Stimulated activated naive CD8-positive, alpha-beta T cell treated with anti-CD3 and anti-CD28 coated beads, Interleukin-15, Interleukin-2, amounts not matched to agents 100 ng/mL and 50 ng/mL, for 24 hours (primary cell): Measurements from ENCODE around the gene CLSTN3.

Experiments used
- H3K27ac Mint-ChIP-seq: one replicate; pipeline ENCODE4 v1.8.0; 2021; ENCODE audit warnings: mild to moderate bottlenecking, mixed read lengths
- H3K27me3 Mint-ChIP-seq: one replicate; pipeline ENCODE4 v1.8.0; 2021; ENCODE audit warnings: mixed read lengths
- H3K36me3 Mint-ChIP-seq: one replicate; pipeline ENCODE4 v1.8.0; 2021; ENCODE audit warnings: low read depth, mixed read lengths
- H3K4me1 Mint-ChIP-seq: one replicate; pipeline ENCODE4 v1.8.0; 2021; ENCODE audit warnings: low read depth, mixed read lengths
- H3K4me3 Mint-ChIP-seq: one replicate; pipeline ENCODE4 v1.8.0; 2021; ENCODE audit warnings: mild to moderate bottlenecking, mixed read lengths
- H3K9me3 Mint-ChIP-seq: one replicate; pipeline ENCODE4 v1.8.0; 2021; ENCODE audit warnings: mixed read lengths

Gene CLSTN3

DNA sequence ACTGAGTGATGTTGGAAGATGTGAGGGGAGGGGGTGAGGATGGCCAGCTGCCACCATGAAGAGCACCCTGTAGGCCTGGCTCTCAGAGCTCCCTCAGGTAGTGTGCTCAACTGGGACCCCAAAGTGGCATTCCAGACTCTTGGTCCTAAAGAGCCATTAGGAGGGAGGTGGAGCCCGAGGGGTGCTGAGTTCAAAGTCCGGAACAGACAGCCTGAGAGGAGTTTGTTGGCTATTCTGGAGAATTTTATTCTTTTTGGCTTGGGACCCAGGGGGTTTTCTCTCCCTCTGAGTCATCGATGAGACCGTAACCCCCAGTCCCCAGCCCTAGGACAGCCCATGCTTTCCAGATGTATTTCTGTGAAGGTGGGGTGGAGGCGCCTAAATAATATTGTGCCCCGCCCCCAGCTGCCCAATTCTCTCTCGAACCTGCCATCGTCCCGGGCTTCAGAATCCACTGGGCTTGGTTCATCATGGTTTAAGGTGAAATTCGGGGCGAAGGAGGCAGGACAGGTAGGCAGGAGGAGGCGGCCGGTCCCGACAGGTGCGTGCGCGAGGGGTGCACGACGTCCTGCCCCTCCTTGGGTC, 792 bp upstream of the CLSTN3 start:
- no peaks in the 10 kb centered on the region for H3K9me3 Mint-ChIP-seq
- no peak overlapping the region for H3K27ac Mint-ChIP-seq
- peaks cover 35% of the 10 kb centered on the region for H3K4me1 Mint-ChIP-seq
- H3K4me3 Mint-ChIP-seq, result peak overlapping the region; percentile 90
- H3K36me3 Mint-ChIP-seq, result no peaks in the 10 kb centered on the region
- H3K27me3 Mint-ChIP-seq, result no peaks in the 10 kb centered on the region

DNA sequence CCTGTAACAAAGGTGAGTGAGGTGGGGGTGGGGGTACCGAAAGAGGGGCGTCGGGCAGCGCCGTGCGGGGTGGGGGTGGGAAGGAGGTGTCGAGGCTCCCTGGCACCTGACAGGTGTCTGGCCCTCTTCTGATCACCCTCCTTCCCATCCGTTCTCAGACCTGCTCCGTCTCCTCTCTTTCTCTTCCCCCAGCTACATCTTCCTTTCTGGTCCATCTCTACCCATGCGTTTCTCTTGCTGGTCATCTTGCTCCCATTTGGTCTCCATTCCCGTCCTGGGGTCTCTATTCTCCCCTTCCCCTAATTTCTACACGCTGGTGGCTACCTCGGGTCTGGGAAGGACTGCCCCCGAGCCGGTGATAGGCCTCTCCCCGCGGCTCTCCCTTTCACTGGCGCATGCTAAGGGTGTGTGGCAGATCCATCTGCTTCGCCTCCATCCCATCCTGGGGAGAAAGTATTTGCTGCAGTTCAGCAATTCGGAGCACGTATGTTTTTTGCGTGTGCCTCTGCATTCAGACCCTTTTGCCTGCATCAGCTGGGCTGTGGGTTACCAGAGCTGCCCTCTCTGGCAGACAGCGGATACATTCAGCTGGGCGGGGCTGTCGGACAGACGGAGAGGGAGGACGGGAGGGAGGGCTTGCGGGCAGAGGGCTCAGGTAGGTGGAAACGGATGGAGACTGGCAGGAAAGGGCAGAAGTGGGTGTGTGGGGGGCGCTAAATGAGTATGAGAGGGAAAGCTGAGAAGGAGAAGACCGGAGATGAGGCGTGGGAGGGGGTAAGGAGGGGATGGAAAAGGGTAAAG, 730 bp downstream of the CLSTN3 start:
- Mint-ChIP-seq H3K36me3 (peaks cover 8% of the 10 kb centered on the region), H3K4me1 (peaks cover 35% of the 10 kb centered on the region), H3K27ac (peak overlapping the region; percentile 91), H3K4me3 (peak overlapping the region; percentile 90), H3K27me3 (no peaks in the 10 kb centered on the region), H3K9me3 (no peaks in the 10 kb centered on the region)

DNA sequence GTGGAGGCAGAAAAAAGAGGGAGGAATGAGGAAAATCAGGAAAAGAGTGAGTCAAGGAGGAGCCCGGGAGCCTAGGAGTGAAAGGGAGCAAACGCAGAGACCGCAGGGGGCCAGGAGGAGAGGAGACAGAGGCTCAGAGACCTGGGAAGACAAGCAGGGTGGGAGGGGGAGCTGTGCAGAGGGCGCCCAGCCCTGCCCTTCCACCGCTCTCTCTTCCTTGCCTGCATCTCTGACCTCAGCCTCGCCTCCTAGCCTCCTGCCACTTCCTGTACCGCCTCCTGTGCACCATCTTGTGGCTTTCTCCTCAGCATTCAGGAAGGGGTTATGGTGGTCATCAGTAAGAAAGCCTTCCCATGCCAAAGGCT, 1.3 kb downstream of the CLSTN3 start:
- Mint-ChIP-seq H3K27me3 (no peaks in the 10 kb centered on the region), H3K9me3 (no peaks in the 10 kb centered on the region), H3K4me1 (peaks cover 35% of the 10 kb centered on the region), H3K4me3 (peak overlapping the region; percentile 90), H3K36me3 (peaks cover 11% of the 10 kb centered on the region), H3K27ac (peak overlapping the region; percentile 91)

DNA sequence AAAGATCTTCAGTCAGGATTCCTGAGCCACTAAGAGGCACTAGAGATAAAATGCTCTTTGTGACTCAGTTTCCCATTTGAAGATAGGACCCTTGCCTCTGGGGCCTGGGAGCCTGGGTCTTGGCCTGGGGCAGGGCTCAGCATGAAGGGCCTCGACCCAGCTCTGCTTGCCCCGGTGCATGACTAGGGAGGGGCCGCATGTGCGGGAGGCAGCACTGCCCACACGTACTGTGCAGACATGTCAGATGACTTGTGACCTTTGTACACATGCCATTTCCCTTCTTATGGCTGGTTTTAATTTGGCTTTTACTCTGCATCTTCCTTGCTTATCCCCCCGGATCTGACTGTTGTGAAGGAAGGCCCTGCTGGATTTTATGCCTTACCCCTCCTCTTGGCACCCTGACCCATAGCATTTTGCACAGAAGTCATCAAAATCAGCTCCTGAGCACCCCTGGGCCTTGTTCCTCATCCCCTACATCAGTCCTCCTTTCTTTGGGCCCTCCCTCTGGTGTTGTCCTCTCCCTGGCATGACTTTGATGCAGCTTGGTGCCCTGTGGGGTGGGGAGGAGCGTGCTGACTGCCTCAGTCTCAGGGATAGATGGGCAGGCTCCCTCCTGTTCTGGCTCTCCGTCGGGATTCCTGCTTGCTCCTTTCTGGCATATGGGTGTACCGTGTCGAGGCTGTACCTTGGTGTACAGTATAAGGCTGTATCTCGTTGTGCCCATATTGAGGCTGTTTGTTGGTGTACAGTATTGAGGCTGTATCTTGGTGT, 4.4 kb downstream of the CLSTN3 start:
- H3K36me3 Mint-ChIP-seq, result peaks cover 35% of the 10 kb centered on the region
- no peaks in the 10 kb centered on the region for H3K27me3 Mint-ChIP-seq
- H3K27ac Mint-ChIP-seq, result no peak overlapping the region
- H3K4me3 Mint-ChIP-seq, result no peak overlapping the region
- H3K9me3 Mint-ChIP-seq, result no peaks in the 10 kb centered on the region
- peaks cover 29% of the 10 kb centered on the region for H3K4me1 Mint-ChIP-seq

DNA sequence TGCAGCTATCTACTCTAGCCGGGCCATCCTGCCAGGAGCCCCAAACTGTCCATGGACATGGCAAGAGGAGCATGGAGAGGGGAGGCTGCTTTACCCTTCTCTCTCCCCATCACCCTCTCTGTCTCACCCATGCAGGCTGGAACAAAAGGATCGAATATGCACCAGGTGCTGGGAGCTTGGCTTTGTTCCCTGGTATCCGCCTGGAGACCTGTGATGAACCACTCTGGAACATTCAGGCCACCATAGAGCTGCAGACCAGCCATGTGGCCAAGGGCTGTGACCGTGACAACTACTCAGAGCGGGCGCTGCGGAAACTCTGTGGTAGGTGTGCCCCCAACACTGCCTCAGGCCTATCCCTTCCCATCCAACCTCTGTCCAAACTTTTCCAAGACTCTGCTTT, 5.9 kb downstream of the CLSTN3 start:
- no peak overlapping the region for H3K27ac Mint-ChIP-seq
- H3K27me3 Mint-ChIP-seq, result no peaks in the 10 kb centered on the region
- H3K36me3 Mint-ChIP-seq, result peaks cover 42% of the 10 kb centered on the region
- peaks cover 17% of the 10 kb centered on the region for H3K4me1 Mint-ChIP-seq
- H3K4me3 Mint-ChIP-seq, result no peak overlapping the region
- H3K9me3 Mint-ChIP-seq, result no peaks in the 10 kb centered on the region

DNA sequence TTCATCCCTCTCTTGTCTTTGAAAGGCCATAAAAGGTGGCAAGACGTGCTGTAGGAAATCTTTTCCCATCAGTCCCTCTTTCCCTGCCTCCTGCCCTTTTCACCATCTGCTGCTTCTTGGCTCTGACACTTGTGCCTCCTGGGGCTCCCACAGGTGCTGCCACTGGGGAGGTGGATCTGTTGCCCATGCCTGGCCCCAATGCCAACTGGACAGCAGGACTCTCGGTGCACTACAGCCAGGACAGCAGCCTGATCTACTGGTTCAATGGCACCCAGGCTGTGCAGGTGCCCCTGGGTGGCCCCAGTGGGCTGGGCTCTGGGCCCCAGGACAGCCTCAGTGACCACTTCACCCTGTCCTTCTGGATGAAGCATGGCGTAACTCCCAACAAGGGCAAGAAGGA, 6.5 kb downstream of the CLSTN3 start:
- H3K4me1 Mint-ChIP-seq, result peaks cover 11% of the 10 kb centered on the region
- peaks cover 47% of the 10 kb centered on the region for H3K36me3 Mint-ChIP-seq
- H3K9me3 Mint-ChIP-seq, result no peaks in the 10 kb centered on the region
- H3K4me3 Mint-ChIP-seq, result no peak overlapping the region
- H3K27ac Mint-ChIP-seq, result no peak overlapping the region
- no peaks in the 10 kb centered on the region for H3K27me3 Mint-ChIP-seq

DNA sequence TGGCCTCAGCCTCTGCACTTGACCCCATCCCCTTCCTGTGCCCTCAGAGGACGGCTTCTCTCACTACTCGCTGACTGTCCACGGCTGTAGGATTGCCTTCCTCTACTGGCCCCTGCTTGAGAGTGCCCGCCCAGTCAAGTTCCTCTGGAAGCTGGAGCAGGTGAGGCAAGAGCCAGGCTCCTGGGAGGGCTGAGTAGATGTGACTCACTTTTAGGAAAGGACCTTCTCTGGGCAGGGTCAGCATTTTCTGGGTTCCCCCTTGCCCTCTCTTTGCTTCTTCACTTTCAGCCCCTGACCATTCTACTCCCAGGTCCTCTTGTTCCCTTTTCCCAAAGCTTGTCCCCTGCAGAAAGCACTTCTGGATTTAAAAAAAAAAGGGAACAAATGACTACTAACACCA, 7.7 kb downstream of the CLSTN3 start:
- Mint-ChIP-seq H3K9me3 (no peaks in the 10 kb centered on the region), H3K4me1 (no peaks in the 10 kb centered on the region), H3K36me3 (peaks cover 53% of the 10 kb centered on the region), H3K27ac (peak overlapping the region; percentile 24), H3K27me3 (no peaks in the 10 kb centered on the region), H3K4me3 (no peak overlapping the region)

DNA sequence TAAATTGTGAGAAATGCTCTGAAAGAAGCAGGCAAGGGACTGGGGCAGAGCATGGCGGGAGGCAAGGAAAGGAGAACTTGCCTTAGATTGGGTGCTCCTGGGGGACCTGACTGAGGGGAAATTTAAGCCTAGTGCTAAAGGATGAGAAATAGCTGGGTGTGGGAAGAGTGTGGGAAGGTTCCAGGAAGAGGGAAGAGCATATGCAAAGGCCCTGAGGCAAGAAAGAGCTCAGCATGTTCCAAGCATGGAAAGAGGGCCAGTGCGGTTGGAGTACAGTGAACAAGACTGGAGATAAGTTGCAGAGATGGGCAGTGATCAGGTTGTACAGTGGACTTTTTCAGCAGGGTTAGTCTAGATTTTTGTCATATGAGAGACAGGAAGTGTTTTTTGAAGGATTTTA, 9.0 kb downstream of the CLSTN3 start:
- Mint-ChIP-seq H3K9me3 (no peaks in the 10 kb centered on the region), H3K27me3 (no peaks in the 10 kb centered on the region), H3K36me3 (peaks cover 53% of the 10 kb centered on the region), H3K4me3 (no peak overlapping the region), H3K4me1 (no peaks in the 10 kb centered on the region), H3K27ac (no peak overlapping the region)

DNA sequence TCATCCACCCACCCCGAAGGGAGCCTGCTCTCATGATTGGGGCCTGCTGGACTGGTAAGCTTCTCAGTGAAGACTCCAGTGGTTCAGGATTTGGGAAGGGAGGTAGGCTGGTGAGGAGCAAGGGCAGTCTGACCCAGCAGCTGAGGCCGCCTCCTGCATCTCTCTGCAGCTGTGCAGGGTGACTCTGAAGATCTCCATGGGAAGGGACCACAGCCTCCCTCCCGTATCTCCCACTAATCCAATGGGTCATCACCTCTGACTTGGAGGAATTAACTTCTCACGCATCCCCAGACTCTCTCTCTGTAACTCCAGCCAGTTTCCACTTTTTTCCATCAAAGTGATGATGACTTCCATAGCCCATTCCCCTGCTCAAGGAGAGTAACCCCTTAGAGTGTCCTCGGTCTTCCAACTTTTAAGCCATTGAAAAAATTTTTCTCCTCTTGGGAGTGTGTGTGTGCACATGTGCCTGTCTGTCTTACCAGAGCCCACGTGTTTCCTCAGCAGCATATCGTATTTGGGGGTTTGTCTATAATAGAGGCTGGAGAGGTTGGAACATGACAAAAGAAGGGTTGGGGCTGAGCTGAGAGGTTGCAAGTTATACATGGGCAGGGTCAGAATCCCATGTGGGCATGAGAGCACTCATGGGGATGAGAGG, 11.3 kb downstream of the CLSTN3 start:
- Mint-ChIP-seq H3K27ac (no peak overlapping the region), H3K4me3 (no peak overlapping the region), H3K4me1 (no peaks in the 10 kb centered on the region), H3K9me3 (no peaks in the 10 kb centered on the region), H3K36me3 (peaks cover 49% of the 10 kb centered on the region), H3K27me3 (no peaks in the 10 kb centered on the region)

DNA sequence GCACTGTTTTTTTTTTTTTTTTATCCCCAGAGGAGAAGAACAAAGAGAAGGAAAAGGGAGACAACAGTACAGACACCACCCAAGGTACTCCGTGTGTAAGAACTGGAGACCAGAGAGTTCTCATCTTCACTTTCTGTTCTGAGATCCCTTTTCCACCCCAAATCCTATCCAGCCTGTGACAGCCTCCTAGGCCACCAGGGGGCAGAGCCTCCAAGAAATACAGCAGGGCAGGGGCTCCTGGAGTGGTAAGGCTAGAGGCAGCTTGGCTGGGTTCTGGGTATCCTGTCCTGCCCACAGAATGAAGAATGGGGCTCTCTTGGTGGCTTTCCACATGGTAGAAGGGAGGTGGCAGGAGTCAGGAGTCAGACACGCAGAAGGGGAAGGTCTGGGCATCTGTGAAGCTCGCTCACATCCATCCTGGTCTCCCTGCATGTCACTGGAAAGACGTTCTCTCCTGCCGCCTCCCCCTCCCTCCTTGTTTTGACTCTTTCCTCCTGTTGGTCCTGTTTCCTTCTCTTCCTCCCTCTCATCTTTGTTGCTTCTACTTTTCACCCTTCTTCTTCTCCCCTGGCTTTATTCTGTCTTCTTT, 12.0 kb downstream of the CLSTN3 start:
- Mint-ChIP-seq H3K4me1 (no peaks in the 10 kb centered on the region), H3K4me3 (no peak overlapping the region), H3K36me3 (peaks cover 46% of the 10 kb centered on the region), H3K27me3 (no peaks in the 10 kb centered on the region), H3K27ac (no peak overlapping the region), H3K9me3 (no peaks in the 10 kb centered on the region)

DNA sequence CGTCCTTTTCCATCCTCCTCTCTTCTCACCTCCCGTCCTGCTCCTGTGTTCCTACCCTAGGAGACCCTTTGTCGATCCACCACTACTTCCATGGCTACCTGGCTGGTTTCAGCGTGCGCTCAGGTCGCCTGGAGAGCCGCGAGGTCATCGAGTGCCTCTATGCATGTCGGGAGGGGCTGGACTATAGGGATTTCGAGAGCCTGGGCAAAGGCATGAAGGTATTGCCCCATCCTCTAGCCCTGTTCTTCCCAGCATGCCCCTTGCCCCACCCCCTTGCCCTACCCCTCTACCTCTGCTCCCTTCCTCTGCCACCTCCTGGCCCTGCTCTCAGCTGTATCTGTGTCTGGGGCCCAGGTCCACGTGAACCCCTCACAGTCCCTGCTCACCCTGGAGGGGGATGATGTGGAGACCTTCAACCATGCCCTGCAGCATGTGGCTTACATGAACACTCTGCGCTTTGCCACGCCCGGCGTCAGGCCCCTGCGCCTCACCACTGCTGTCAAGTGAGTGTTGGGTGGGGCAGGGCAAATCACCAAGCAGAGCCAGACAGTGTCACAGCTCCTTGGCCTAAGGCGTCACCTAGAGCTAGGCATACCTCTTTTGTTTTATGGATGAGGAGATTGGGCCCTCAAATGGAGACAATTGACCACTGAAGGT, 12.8 kb downstream of the CLSTN3 start:
- Mint-ChIP-seq H3K9me3 (no peaks in the 10 kb centered on the region), H3K27ac (no peak overlapping the region), H3K4me3 (no peak overlapping the region), H3K4me1 (no peaks in the 10 kb centered on the region), H3K27me3 (no peaks in the 10 kb centered on the region), H3K36me3 (peaks cover 41% of the 10 kb centered on the region)

DNA sequence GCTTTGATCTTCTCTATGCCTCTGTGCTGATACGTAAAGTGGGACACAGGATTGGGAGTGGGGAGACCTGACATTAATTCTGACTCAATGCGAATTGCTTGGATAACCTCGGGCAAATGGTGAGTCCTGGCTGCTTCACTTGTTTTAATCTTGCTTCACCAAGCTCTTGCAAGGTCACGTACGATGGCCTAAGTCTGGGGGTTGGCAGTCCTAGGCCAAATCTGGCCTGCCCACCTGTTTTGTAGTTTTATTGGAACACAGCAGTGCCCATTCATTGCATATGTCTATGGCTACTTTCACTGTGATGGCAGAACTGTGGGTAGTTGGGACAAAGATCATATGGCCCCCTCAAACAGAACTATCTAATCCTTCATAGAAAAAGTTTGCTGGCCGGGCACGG, 13.4 kb downstream of the CLSTN3 start:
- H3K9me3 Mint-ChIP-seq, result no peaks in the 10 kb centered on the region
- H3K27ac Mint-ChIP-seq, result no peak overlapping the region
- no peaks in the 10 kb centered on the region for H3K27me3 Mint-ChIP-seq
- no peak overlapping the region for H3K4me3 Mint-ChIP-seq
- no peaks in the 10 kb centered on the region for H3K4me1 Mint-ChIP-seq
- H3K36me3 Mint-ChIP-seq, result peaks cover 36% of the 10 kb centered on the region

DNA sequence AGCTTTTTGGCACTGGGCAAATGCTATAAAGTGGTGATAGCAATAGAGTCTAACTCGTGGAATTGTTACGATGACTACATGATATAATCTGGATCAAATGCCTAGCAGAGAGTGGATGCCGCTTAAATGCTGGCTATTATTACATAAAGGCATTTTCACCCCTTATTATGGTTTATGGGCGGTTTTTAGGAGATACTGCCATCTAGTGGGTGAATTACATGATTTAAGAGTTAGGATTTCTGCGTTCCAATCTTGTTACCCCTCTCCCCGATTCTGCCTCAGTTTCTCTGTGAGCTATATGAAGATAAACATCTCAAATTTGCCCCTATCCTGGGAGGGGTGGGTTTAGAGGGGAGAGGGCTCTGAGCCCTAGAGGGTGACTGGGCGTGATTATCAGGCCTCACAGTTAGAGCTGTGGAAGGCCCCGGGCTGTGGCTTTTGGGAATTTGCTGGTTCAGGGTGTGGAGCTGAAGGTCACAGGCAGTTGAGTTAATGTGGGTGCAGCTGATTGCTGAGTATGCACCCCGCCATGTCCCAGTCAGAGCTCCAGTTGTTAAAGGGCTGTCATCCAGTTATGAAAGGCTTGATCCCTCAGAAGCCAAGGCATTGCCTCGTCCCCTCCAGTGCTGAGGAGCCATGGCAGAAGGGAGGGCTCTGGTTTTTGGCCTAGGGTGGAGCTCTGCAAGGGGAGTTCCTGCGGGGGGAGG, 14.4 kb downstream of the CLSTN3 start:
- no peaks in the 10 kb centered on the region for H3K9me3 Mint-ChIP-seq
- H3K27me3 Mint-ChIP-seq, result no peaks in the 10 kb centered on the region
- peaks cover 27% of the 10 kb centered on the region for H3K36me3 Mint-ChIP-seq
- H3K27ac Mint-ChIP-seq, result no peak overlapping the region
- no peaks in the 10 kb centered on the region for H3K4me1 Mint-ChIP-seq
- no peak overlapping the region for H3K4me3 Mint-ChIP-seq

DNA sequence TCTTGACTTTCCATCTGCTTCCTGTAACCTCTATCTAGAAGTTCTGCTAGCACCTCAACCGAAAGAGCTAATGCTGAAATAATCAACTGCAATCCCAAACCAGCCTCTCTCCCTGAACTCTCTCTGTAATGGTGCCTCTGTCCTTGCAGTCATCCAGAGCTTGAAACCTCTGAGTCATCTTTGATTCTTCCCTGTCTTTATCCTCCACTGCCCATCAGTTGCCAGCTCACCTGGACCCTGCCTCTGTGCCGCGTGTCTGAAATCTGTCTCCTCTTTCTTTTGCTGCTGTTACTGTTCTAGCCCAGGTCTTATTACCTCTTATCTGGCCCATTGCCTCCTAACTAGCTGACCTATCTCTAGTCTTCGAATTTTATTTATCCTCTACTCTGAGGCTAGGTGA, 15.5 kb downstream of the CLSTN3 start:
- Mint-ChIP-seq H3K27ac (no peak overlapping the region), H3K4me3 (no peak overlapping the region), H3K36me3 (peaks cover 31% of the 10 kb centered on the region), H3K4me1 (no peaks in the 10 kb centered on the region), H3K27me3 (no peaks in the 10 kb centered on the region), H3K9me3 (no peaks in the 10 kb centered on the region)
